GM18868 (cell line): Measurements from ENCODE around the gene SARDH.

Experiments used
- ATAC-seq: cut with Tn5 transposase; IDR thresholded peaks from one replicate; pipeline ENCODE4 v1.9.1; 2021; ENCODE audit warnings: mild to moderate bottlenecking, moderate library complexity; ENCODE audit not compliant: unreplicated experiment

The SARDH gene

GRCh38 chr9:133703591-133704399 is 34.4 kb downstream of the SARDH start:
- ATAC-seq = no peak

- ATAC-seq = no peak
Observed at GRCh38 chr9:133702798-133703590, 35.2 kb downstream of the SARDH start.

GRCh38 chr9:133701981-133702797 is 36.0 kb downstream of the SARDH start:
- no peak for ATAC-seq

- ATAC-seq = no peak
Observed at GRCh38 chr9:133701321-133701980, 36.7 kb downstream of the SARDH start.

- ATAC-seq = no peak
Observed at GRCh38 chr9:133700819-133701320, 37.3 kb downstream of the SARDH start.

GRCh38 chr9:133699546-133699945 is 38.6 kb downstream of the SARDH start:
- no peak for ATAC-seq

GRCh38 chr9:133696071-133696472 is 42.1 kb downstream of the SARDH start:
- ATAC-seq = no peak

GRCh38 chr9:133694686-133695085 is 43.5 kb downstream of the SARDH start:
- ATAC-seq = no peak

- no peak for ATAC-seq
Observed at GRCh38 chr9:133693703-133694529, 44.2 kb downstream of the SARDH start.

GRCh38 chr9:133693116-133693515 is 45.0 kb downstream of the SARDH start:
- no peak for ATAC-seq

- ATAC-seq = no peak
Observed at GRCh38 chr9:133692364-133692985, 45.7 kb downstream of the SARDH start.

GRCh38 chr9:133691626-133692363 is 46.4 kb downstream of the SARDH start:
- ATAC-seq = no peak

- no peak for ATAC-seq
Observed at GRCh38 chr9:133691191-133691590, 47.0 kb downstream of the SARDH start.

GRCh38 chr9:133690081-133690561 is 48.0 kb downstream of the SARDH start:
- ATAC-seq = no peak

GRCh38 chr9:133689151-133689763 is 48.9 kb downstream of the SARDH start:
- ATAC-seq = no peak

- no peak for ATAC-seq
Observed at GRCh38 chr9:133687856-133688761, 50.0 kb downstream of the SARDH start.
